MM.1S (cell line): ENCODE data around the gene NAALADL1.

ENCODE experiments used
- DNase-seq: peaks from one replicate; pipeline ENCODE4 v3.0.0-alpha.2; 2015
- H2AFZ ChIP-seq: fragments of 300-600 bp; sonication (generic); 2 replicates; pipeline ENCODE4 v1.6.0; 2016; ENCODE audit warnings: antibody characterized with exemption, low read length
- H3F3A ChIP-seq: fragments of 300-600 bp; sonication (generic); 2 replicates; pipeline ENCODE4 v1.6.1; 2016; ENCODE audit warnings: mild to moderate bottlenecking, antibody characterized with exemption, low read length, moderate library complexity, mixed read lengths; ENCODE audit not compliant: insufficient read depth
- H3K27ac ChIP-seq: fragments of 300-600 bp; sonication (generic); 2 replicates; pipeline ENCODE4 v1.5.1; 2016; ENCODE audit warnings: mild to moderate bottlenecking, low read length
- H3K27me3 ChIP-seq: fragments of 300-600 bp; sonication (generic); replicated peaks from 2 replicates; pipeline ENCODE4 v1.6.0; 2016; ENCODE audit warnings: low read length; ENCODE audit not compliant: insufficient read depth
- H3K36me3 ChIP-seq: fragments of 300-600 bp; sonication (generic); replicated peaks from 2 replicates; pipeline ENCODE4 v1.6.1; 2016; ENCODE audit warnings: mild to moderate bottlenecking, low read length, mixed read lengths; ENCODE audit not compliant: insufficient read depth
- H3K4me1 ChIP-seq: fragments of 300-600 bp; sonication (generic); 2 replicates; pipeline ENCODE4 v1.6.1; 2016; ENCODE audit warnings: low read length, mixed read lengths
- H3K4me2 ChIP-seq: fragments of 300-600 bp; sonication (generic); 2 replicates; pipeline ENCODE4 v1.6.0; 2016; ENCODE audit warnings: low read depth, low read length
- H3K4me3 ChIP-seq: fragments of 300-600 bp; sonication (generic); 2 replicates; pipeline ENCODE4 v1.5.1; 2016; ENCODE audit warnings: low read length, mixed read lengths
- H3K79me2 ChIP-seq: fragments of 300-600 bp; sonication (generic); 2 replicates; pipeline ENCODE4 v1.6.1; 2016; ENCODE audit warnings: mixed run types, low read length, mixed read lengths
- H3K9ac ChIP-seq: fragments of 300-600 bp; sonication (generic); 2 replicates; pipeline ENCODE4 v1.6.1; 2016; ENCODE audit warnings: low read length, mixed read lengths
- H3K9me2 ChIP-seq: fragments of 300-600 bp; sonication (generic); replicated peaks from 2 replicates; pipeline ENCODE4 v1.6.1; 2016; ENCODE audit warnings: mild to moderate bottlenecking, low read length, mixed read lengths; ENCODE audit not compliant: insufficient read depth
- H3K9me3 ChIP-seq: fragments of 300-600 bp; sonication (generic); replicated peaks from 2 replicates; pipeline ENCODE4 v1.6.1; 2016; ENCODE audit warnings: mild to moderate bottlenecking, low read length, mixed read lengths; ENCODE audit not compliant: insufficient read depth
- H4K20me1 ChIP-seq: fragments of 300-600 bp; sonication (generic); 2 replicates; pipeline ENCODE4 v1.6.1; 2016; ENCODE audit warnings: mild to moderate bottlenecking, low read length, moderate library complexity, mixed read lengths; ENCODE audit not compliant: insufficient read depth
- EZH2 ChIP-seq: fragments of 300-600 bp; sonication (generic); optimal IDR thresholded peaks from 2 replicates; pipeline ENCODE3; 2017; ENCODE audit warnings: low read depth, mild to moderate bottlenecking, antibody characterized with exemption, low read length, mixed read lengths
- EZH2phosphoT487 ChIP-seq: fragments of 300-600 bp; sonication (generic); IDR thresholded peaks from 2 replicates; pipeline ENCODE4 v1.6.1; 2018; ENCODE audit warnings: antibody characterized with exemption, low read length
- TF ChIP-seq, protein P1 (sequence below): fragments of 300-600 bp; sonication (generic); IDR thresholded peaks from 2 replicates; pipeline ENCODE4 v1.5.1; 2016; ENCODE audit warnings: antibody characterized with exemption, low read length, mixed read lengths

NAALADL1 gene

DNA sequence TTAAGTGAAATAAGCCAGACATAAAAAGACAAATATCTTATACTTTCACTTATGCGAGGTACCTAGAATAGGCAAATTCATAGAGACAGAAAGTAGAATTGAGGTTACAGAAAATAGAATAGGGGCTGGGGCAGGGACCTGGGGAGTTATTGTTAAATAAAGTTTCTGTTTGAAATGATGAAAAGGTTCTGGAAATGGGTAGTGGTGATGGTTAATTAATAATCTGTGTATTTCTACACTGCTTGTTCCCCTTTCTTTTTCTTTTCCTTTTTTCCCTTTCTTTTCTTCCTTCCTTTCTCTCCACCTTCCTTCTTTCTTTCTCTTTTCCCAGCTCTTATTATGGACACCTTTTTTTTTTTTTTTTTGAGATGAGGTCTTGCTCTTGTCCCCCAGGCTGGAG lies 2.8 kb downstream of the NAALADL1 start:
- Histone ChIP-seq H3K4me2 (0 out of 2 replicates have a peak overlapping the region, but pooled peaks have one; percentile 3), H3K36me3 (no peaks in the 10 kb centered on the region), H2AFZ (no peak overlapping the region), H3K27ac (no peak overlapping the region), H4K20me1 (no peaks in the 10 kb centered on the region), H3K9me3 (no peaks in the 10 kb centered on the region), H3K4me3 (no peak overlapping the region), H3K27me3 (no peaks in the 10 kb centered on the region), H3F3A (peaks cover 12% of the 10 kb centered on the region), H3K9me2 (no peaks in the 10 kb centered on the region), H3K9ac (no peak overlapping the region), H3K79me2 (no peaks in the 10 kb centered on the region), H3K4me1 (peaks cover 27% of the 10 kb centered on the region)
- DNase-seq, result peak; percentile 17
- TF ChIP-seq, protein P1, sequence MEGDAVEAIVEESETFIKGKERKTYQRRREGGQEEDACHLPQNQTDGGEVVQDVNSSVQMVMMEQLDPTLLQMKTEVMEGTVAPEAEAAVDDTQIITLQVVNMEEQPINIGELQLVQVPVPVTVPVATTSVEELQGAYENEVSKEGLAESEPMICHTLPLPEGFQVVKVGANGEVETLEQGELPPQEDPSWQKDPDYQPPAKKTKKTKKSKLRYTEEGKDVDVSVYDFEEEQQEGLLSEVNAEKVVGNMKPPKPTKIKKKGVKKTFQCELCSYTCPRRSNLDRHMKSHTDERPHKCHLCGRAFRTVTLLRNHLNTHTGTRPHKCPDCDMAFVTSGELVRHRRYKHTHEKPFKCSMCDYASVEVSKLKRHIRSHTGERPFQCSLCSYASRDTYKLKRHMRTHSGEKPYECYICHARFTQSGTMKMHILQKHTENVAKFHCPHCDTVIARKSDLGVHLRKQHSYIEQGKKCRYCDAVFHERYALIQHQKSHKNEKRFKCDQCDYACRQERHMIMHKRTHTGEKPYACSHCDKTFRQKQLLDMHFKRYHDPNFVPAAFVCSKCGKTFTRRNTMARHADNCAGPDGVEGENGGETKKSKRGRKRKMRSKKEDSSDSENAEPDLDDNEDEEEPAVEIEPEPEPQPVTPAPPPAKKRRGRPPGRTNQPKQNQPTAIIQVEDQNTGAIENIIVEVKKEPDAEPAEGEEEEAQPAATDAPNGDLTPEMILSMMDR, result no peak
- TF ChIP-seq EZH2phosphoT487 (no peak), EZH2 (no peak)

GRCh38 chr11:65053827-65054508 lies 4.4 kb downstream of the NAALADL1 start:
- Histone ChIP-seq H3K79me2 (no peaks in the 10 kb centered on the region), H3K9ac (no peak overlapping the region), H3K9me2 (no peaks in the 10 kb centered on the region), H2AFZ (no peak overlapping the region), H3K4me1 (peaks cover 22% of the 10 kb centered on the region), H3K27me3 (no peaks in the 10 kb centered on the region), H3F3A (peaks cover 12% of the 10 kb centered on the region), H3K4me2 (peak overlapping the region; percentile 7; the same call in 1 of the 2 replicates), H3K27ac (no peak overlapping the region), H3K36me3 (no peaks in the 10 kb centered on the region), H4K20me1 (no peaks in the 10 kb centered on the region), H3K4me3 (no peak overlapping the region), H3K9me3 (no peaks in the 10 kb centered on the region)
- DNase-seq, result no peak
- TF ChIP-seq EZH2phosphoT487 (no peak), EZH2 (no peak)
- TF ChIP-seq, protein P1, result no peak

DNA sequence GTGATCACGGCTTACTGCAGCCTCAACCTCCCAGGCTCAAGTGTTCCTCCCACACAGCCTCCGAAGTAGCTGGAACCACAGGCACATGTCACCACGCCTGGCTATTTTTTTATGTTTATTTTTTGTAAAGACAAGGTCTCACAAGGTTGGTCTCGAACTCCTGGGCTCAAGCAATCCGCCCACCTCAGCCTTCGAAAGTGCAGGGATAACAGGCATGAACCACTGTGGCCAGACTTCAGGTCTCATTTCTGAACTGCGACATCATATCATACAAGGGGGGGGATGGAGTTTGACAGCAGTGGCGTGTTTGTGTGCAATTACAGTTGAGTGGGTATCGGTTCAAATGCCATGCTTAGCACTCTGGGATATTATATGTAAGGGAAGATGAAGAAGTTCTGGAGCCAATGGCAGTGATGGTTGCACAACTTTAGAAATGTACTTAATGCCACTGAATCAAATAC lies 6.9 kb downstream of the NAALADL1 start:
- Histone ChIP-seq H3K27ac (peak overlapping the region; percentile 22; the same call in 1 of the 2 replicates), H3K27me3 (no peaks in the 10 kb centered on the region), H4K20me1 (no peaks in the 10 kb centered on the region), H3F3A (peaks cover 13% of the 10 kb centered on the region), H3K4me2 (peak overlapping the region; percentile 41; the same call in 1 of the 2 replicates), H3K79me2 (no peaks in the 10 kb centered on the region), H3K9ac (no peak overlapping the region), H3K9me3 (no peaks in the 10 kb centered on the region), H2AFZ (no peak overlapping the region), H3K9me2 (no peaks in the 10 kb centered on the region), H3K4me3 (no peak overlapping the region), H3K36me3 (no peaks in the 10 kb centered on the region), H3K4me1 (peaks cover 22% of the 10 kb centered on the region)
- no peak for DNase-seq
- TF ChIP-seq, protein P1, result no peak
- TF ChIP-seq EZH2, result no peak
- TF ChIP-seq EZH2phosphoT487, result no peak
